ENCODE measurements around the gene SHPK.
"Not testable (repeated sequence)": the region's sequence is repeated elsewhere in the genome, so short reads cannot be mapped to it uniquely, and the experiment has no call there.

The SHPK gene

GRCh38 chr17:3569534-3570137 is 66.4 kb downstream of the SHPK start:
- no peak for DNase-seq
- in situ Hi-C loops (cut with HindIII; ENCODE audit: low pct_ligation_motif_present, low pct_unique_long_range_greater_than_20kb, low sequenced_read_pairs) = no loop called here

DNA sequence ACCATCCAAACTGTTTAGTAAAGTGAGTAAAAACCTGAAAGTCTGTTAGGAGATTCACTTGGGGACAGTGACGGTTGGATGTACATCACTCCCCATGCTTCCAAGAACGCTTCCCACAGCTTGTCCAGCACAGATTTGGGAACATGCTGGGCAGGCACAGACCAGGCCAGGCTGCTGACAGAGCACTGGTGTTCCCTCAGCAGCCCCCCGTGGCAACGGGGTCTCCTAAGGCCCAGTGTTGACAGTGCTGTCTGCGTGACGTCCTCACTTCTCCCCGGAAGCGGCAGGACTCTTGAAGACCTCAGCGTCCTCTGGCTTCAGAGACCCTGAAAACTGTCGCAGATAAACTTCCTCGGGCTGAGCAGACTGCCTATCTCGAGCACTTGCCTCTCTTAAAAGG is 69.5 kb downstream of the SHPK start:
- DNase-seq = no peak
- in situ Hi-C loops (cut with HindIII; ENCODE audit: low pct_ligation_motif_present, low pct_unique_long_range_greater_than_20kb, low sequenced_read_pairs) = no loop called here

GRCh38 chr17:3565143-3565542 is 70.9 kb downstream of the SHPK start:
- in situ Hi-C loops (cut with HindIII; ENCODE audit: low pct_ligation_motif_present, low pct_unique_long_range_greater_than_20kb, low sequenced_read_pairs) = no loop called here
- no peak for DNase-seq

DNA sequence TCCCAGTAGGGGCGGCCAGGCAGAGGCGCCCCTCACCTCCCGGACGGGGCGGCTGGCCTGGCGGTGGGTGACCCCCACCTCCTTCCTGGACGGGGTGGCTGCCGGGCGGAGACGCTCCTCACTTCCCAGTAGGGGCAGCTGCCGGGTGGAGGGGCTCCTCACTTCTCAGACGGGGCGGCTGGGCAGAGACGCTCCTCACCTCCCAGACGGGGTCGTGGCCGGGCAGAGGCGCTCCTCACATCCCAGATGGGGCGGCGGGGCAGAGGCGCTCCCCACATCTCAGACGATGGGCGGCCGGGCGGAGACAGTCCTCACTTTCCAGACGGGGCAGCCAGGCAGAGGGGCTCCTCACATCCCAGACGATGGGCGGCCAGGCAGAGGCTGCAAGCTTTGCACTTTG is 71.8 kb downstream of the SHPK start:
- DNase-seq; in situ Hi-C loops (cut with HindIII; ENCODE audit: low pct_ligation_motif_present, low pct_unique_long_range_greater_than_20kb, low sequenced_read_pairs): not testable (repeated sequence)

DNA sequence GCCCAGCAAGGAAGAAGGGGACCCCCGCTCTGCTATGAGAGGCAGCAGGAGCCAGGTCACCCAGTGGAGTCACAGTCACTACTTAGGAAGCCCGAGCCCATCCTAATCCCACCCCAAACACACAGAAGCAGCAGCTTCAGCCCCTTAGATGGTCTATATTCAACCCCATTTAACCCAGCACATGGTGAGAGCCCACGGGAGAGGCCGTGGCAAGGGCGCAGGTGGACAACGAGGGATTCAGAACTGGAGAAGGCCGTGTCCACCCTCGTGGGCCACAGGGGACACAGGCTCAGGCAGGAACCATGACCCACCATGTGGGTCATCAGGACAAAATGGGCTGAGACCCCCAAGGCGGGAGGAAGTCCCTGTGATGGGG is 76.8 kb downstream of the SHPK start:
- in situ Hi-C loops (cut with HindIII; ENCODE audit: low pct_ligation_motif_present, low pct_unique_long_range_greater_than_20kb, low sequenced_read_pairs) = no loop called here
- DNase-seq = no peak

- in situ Hi-C loops (cut with HindIII; ENCODE audit: low pct_ligation_motif_present, low pct_unique_long_range_greater_than_20kb, low sequenced_read_pairs) = no loop called here
- DNase-seq = no peak
Measured at GRCh38 chr17:3558603-3559269, 77.3 kb downstream of the SHPK start.
